ENCODE data around the gene RYR2. TPM values are rescaled to one million over a fixed set of nuclear protein-coding genes. Genes with fewer than 3 reads are reported as not detected.
"Not testable (repeated sequence)": the region's sequence is repeated elsewhere in the genome, so short reads cannot be mapped to it uniquely, and the experiment has no call there.

RYR2 gene
- total RNA-seq, 1 donor from 2014 or later: 8.7 TPM

DNA sequence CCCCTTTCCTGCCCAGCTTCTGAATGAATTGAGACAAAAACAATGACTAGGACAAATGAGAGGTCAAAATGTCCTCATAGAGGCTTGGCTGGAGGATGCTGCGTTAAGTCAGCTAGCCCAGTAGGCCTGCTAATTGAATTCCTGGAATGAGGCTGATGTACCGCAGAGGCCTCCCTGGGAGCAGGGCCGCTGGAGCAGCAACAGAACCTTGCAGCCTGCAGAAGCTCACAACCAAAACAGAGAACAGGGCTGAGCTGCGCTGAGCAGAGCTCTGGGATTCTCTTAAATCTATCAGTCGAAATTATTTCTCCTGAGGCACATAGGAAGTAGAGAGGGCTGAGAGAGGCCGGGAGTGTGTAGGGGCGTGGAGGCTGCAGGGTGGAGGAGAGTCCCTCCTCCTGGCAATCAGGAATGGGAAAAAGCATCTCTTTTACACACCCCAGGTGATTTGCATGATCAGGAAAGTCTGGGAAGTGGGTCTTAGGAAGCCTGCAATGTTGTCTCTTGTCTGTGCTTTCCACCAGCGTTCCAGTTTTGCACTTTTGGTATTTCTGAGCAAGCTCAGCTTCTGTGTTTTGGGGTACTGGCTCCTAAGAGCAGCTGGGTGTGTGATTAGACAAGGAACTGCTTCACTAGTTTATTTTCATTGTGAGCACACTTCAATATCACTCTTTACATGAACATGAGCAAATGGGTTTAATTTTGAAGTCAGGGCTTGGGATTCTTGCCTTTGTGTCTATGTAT lies 66.5 kb downstream of the RYR2 start:
- H3K27me3 Mint-ChIP-seq (ENCODE audit: low read depth): no peaks in the 10 kb centered on the region
- intact Hi-C loops (cut with micrococcal nuclease): no loop called here
- no peak overlapping the region for H3K27ac Mint-ChIP-seq
- H3K4me1 Mint-ChIP-seq (ENCODE audit: low read depth): no peaks in the 10 kb centered on the region
- H3K36me3 Mint-ChIP-seq (ENCODE audit: low read depth): no peaks in the 10 kb centered on the region
- no peak overlapping the region for H3K4me3 Mint-ChIP-seq (ENCODE audit: low read depth)
- DNase-seq (ENCODE audit: low spot score): no peak
- no peaks in the 10 kb centered on the region for H3K9me3 Mint-ChIP-seq

DNA sequence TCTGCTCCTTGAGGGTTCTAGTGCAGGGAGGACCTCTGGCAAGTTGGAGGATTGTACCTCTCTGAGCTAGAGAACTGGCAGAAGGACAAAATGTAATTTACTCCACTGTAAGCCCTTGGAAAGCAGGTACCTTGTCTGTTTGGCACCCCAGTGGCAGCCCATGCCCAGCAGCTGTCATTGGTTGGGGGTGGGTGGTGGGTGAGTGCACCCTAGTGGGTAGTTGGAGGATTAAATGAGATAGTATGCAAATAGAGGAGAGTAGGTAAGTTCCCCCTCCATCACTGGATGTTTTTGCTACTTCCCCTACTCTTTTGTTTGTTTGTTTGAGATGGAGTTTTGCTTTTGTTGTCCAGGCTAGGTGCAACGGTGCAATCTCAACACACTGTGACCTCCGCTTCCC lies 69.8 kb downstream of the RYR2 start:
- no peak for DNase-seq (ENCODE audit: low spot score)
- intact Hi-C loops (cut with micrococcal nuclease): no loop called here
- H3K4me3 Mint-ChIP-seq (ENCODE audit: low read depth): no peak overlapping the region
- H3K27me3 Mint-ChIP-seq (ENCODE audit: low read depth): no peaks in the 10 kb centered on the region
- H3K27ac Mint-ChIP-seq: no peak overlapping the region
- no peaks in the 10 kb centered on the region for H3K36me3 Mint-ChIP-seq (ENCODE audit: low read depth)
- H3K9me3 Mint-ChIP-seq: no peaks in the 10 kb centered on the region
- no peaks in the 10 kb centered on the region for H3K4me1 Mint-ChIP-seq (ENCODE audit: low read depth)

DNA sequence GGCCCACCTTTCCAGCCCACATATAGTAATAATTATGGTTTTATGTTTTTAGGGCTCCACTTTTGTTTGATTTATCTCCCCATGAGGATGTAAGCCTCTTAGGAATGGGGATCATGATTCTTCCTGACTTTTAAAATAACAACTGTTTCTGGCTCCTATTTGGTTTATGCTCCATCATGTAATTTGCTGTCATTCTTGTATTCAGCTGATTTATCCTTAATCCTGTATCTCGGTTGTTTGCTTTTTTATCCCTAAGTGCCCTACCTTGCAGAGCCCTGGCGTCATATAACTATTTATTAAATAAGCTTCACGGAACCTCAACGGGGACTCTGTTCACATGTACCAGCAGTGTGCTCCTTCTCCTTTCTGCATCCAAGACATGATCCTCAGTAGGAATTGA lies 70.7 kb downstream of the RYR2 start:
- Mint-ChIP-seq H3K27ac (no peak overlapping the region), H3K36me3 (ENCODE audit: low read depth) (no peaks in the 10 kb centered on the region), H3K4me1 (ENCODE audit: low read depth) (no peaks in the 10 kb centered on the region), H3K27me3 (ENCODE audit: low read depth) (no peaks in the 10 kb centered on the region), H3K9me3 (no peaks in the 10 kb centered on the region), H3K4me3 (ENCODE audit: low read depth) (no peak overlapping the region)
- intact Hi-C loops (cut with micrococcal nuclease): no loop called here
- no peak for DNase-seq (ENCODE audit: low spot score)

DNA sequence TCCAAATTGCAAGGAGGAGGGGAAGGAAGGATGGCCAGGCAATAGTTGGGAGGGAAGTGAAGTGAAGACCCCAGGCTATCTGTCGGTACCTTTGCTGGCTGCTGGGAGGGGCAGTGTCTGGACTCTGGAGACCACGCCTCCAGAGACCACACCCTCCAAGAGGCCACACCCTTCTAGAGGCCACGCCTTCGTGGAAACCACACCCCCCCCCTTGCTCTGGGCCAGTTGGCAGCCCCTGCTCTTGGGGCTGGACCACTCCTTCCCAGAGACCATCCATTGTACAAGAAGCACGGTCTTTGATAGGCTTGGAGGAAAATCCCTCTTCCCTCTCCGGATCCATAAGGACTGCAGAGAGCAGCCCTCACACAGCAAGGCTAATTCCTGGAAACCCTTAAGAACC lies 73.1 kb downstream of the RYR2 start:
- H3K27me3 Mint-ChIP-seq (ENCODE audit: low read depth): no peaks in the 10 kb centered on the region

DNA sequence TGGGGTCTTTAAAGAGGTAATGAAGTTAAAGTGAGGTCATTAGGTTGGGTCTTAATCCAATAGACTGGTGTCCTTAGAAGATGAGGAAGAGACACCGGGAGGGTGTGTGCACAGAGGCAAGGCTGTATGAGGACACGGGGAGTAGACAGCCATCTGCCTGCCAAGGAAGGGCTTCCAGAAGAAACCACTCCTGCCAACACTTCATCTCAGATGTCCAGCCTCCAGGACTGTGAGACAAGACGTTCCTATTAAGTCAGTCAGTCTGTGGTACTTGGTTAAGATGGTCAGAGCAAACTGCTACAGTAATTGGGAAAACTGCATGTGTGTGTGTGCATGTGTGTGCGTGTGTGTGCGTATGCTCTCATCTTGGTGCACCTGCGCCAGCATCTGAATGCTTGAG lies 77.1 kb downstream of the RYR2 start:
- H3K27me3 Mint-ChIP-seq (ENCODE audit: low read depth): no peaks in the 10 kb centered on the region
- H3K36me3 Mint-ChIP-seq (ENCODE audit: low read depth): no peaks in the 10 kb centered on the region
- DNase-seq (ENCODE audit: low spot score): no peak
- intact Hi-C loops (cut with micrococcal nuclease): no loop called here
- no peak overlapping the region for H3K4me3 Mint-ChIP-seq (ENCODE audit: low read depth)
- H3K9me3 Mint-ChIP-seq: no peaks in the 10 kb centered on the region
- H3K4me1 Mint-ChIP-seq (ENCODE audit: low read depth): no peaks in the 10 kb centered on the region
- H3K27ac Mint-ChIP-seq: no peak overlapping the region

More for the DNA sequence above, 73.1 kb downstream of the RYR2 start:
- H3K36me3 Mint-ChIP-seq (ENCODE audit: low read depth): no peaks in the 10 kb centered on the region
- no peak overlapping the region for H3K4me3 Mint-ChIP-seq (ENCODE audit: low read depth)
- DNase-seq (ENCODE audit: low spot score): no peak
- H3K27ac Mint-ChIP-seq: no peak overlapping the region
- no peaks in the 10 kb centered on the region for H3K4me1 Mint-ChIP-seq (ENCODE audit: low read depth)
- no peaks in the 10 kb centered on the region for H3K9me3 Mint-ChIP-seq
- intact Hi-C loops (cut with micrococcal nuclease): no loop called here

DNA sequence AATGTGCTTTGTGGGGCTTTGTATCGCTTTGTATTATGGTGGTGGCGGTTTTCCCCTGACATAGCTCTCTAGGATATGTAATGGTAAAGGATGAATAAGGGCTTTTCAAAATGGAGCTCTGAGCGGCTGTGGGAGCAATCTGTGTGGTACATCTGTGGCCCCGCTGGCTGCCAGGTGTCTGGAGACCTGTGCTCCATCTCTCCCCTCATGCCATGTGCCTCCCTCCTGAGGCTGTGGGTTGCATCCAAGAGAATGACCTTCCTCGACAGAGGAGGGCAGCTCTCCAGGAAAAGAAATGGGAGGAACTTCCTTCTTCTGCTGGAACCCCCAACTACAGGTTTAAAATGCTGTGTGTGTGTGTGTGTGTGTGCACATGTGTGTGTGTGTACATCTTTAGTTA lies 78.7 kb downstream of the RYR2 start:
- H3K4me3 Mint-ChIP-seq (ENCODE audit: low read depth): no peak overlapping the region

DNA sequence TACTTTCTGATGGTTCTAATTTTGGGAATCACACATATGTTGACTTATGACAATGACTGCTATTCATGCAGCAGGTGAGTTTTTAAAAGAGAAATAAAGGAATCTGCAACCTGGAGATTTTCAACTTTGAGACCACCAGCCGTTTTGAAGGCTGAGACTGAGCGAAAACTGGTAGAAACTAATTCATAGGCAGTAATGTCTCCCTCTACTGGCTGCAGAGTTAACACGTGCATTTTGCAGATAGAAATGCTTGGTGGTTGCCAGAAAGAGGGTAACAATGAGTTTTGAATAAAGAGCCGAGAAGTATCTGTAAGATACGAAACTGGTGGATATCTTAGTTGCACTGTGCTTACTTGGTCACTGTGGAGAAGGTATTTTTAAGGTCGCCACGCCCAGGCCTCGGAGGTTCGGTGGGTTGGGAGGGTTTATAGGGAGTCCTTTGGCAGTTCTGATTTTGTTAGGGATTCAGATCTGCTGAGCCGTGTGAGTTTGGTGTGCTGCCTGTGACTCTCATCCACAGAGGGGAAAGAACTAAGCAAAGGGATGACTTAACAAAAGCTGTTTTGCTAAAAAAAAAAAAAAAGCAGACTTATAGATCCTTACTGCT lies 83.0 kb downstream of the RYR2 start:
- Mint-ChIP-seq H3K4me3 (ENCODE audit: low read depth) (no peak overlapping the region), H3K36me3 (ENCODE audit: low read depth) (no peaks in the 10 kb centered on the region), H3K4me1 (ENCODE audit: low read depth) (no peaks in the 10 kb centered on the region), H3K27me3 (ENCODE audit: low read depth) (no peaks in the 10 kb centered on the region), H3K9me3 (peaks cover 6% of the 10 kb centered on the region), H3K27ac (no peak overlapping the region)
- intact Hi-C loops (cut with micrococcal nuclease): no loop called here
- DNase-seq (ENCODE audit: low spot score): no peak

More for the DNA sequence above, 78.7 kb downstream of the RYR2 start:
- no peak for DNase-seq (ENCODE audit: low spot score)
- Mint-ChIP-seq H3K36me3 (ENCODE audit: low read depth) (no peaks in the 10 kb centered on the region), H3K9me3 (no peaks in the 10 kb centered on the region), H3K4me1 (ENCODE audit: low read depth) (no peaks in the 10 kb centered on the region), H3K27me3 (ENCODE audit: low read depth) (no peaks in the 10 kb centered on the region), H3K27ac (no peak overlapping the region)
- intact Hi-C loops (cut with micrococcal nuclease): no loop called here

DNA sequence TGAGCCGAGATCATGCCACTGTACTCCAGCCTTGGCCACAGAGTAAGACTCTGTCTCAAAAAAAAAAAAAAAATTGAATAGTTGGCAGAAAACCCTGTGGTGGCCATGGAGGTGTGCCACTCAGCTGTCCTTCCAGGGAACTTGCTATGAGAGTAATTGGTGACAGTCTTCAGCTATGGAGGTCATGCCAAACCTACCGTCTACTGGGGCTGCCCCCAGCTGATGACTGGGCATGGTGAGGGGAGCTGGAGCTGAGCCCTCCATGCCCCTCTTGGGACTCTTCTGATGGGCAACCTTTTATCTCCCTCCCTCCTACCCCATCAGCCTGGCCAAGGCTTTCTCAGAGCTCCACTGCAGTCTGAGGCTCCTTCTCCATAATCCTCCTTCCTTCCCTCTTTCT lies 84.2 kb downstream of the RYR2 start:
- Mint-ChIP-seq H3K27ac (no peak overlapping the region), H3K4me3 (ENCODE audit: low read depth) (no peak overlapping the region), H3K9me3 (peaks cover 8% of the 10 kb centered on the region), H3K36me3 (ENCODE audit: low read depth) (no peaks in the 10 kb centered on the region), H3K4me1 (ENCODE audit: low read depth) (no peaks in the 10 kb centered on the region), H3K27me3 (ENCODE audit: low read depth) (no peaks in the 10 kb centered on the region)
- intact Hi-C loops (cut with micrococcal nuclease): no loop called here
- no peak for DNase-seq (ENCODE audit: low spot score)

DNA sequence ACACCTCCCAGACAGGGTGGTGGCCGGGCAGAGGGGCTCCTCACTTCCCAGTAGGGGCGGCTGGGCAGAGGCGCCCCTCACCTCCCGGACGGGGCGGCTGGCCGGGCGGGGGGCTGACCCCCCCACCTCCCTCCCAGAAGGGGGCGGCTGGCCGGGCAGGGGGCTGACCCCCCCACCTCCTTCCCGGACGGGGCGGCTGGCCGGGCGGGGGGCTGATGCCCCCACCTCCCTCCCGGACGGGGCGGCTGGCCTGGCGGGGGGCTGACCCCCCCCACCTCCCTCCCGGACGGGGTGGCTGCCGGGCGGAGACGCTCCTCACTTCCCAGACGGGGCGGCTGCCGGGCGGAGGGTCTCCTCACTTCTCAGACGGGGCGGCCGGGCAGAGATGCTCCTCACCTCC lies 85.3 kb downstream of the RYR2 start:
- H3K4me3 Mint-ChIP-seq (ENCODE audit: low read depth); H3K4me1 Mint-ChIP-seq (ENCODE audit: low read depth); DNase-seq (ENCODE audit: low spot score); H3K36me3 Mint-ChIP-seq (ENCODE audit: low read depth); H3K27ac Mint-ChIP-seq; intact Hi-C loops (cut with micrococcal nuclease); H3K27me3 Mint-ChIP-seq (ENCODE audit: low read depth): not testable (repeated sequence)
- H3K9me3 Mint-ChIP-seq: peaks cover 16% of the 10 kb centered on the region

DNA sequence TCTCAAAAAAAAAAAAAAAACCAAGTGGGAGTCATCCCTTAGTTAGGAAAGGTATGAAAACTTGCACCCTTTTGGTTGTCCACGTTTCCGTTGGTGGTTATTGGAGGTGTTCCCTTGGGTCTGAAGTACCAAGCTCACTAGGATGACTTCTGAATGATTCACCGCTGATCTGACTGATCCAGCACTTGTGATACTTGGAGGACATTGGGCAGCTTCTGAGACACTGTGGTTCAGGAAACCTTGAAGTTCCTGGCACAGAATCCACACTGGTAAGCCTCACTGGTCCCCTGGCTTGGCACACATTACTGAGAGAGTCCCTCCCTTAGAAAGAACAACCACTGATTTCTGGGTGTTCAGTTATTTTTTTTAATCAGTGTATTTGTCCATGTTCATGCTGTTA lies 91.9 kb downstream of the RYR2 start:
- intact Hi-C loops (cut with micrococcal nuclease): no loop called here
- H3K9me3 Mint-ChIP-seq: peaks cover 21% of the 10 kb centered on the region
- no peaks in the 10 kb centered on the region for H3K36me3 Mint-ChIP-seq (ENCODE audit: low read depth)
- no peak for DNase-seq (ENCODE audit: low spot score)
- no peak overlapping the region for H3K27ac Mint-ChIP-seq
- no peaks in the 10 kb centered on the region for H3K4me1 Mint-ChIP-seq (ENCODE audit: low read depth)
- no peaks in the 10 kb centered on the region for H3K27me3 Mint-ChIP-seq (ENCODE audit: low read depth)
- no peak overlapping the region for H3K4me3 Mint-ChIP-seq (ENCODE audit: low read depth)

DNA sequence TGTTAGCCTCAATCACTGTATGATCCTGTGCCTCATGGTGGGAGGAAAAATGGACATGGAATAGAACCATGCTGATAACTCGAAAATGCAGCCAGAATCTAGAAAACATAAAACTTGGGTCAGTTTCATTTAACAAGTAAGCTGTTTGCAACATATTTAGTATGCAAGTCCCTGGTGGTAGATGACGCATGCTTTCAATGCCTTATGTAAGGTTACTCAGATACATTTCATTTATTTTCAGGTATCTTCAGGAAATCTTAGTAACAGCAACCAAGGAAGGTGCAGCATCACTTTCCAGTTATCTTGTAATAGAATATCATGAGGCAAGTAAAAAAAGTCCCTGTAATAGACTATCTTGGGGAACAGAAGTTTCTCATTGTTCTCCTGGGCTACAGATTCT lies 92.9 kb downstream of the RYR2 start:
- intact Hi-C loops (cut with micrococcal nuclease): no loop called here
- DNase-seq (ENCODE audit: low spot score): no peak
- Mint-ChIP-seq H3K4me1 (ENCODE audit: low read depth) (no peaks in the 10 kb centered on the region), H3K27ac (no peak overlapping the region), H3K9me3 (peaks cover 21% of the 10 kb centered on the region), H3K36me3 (ENCODE audit: low read depth) (no peaks in the 10 kb centered on the region), H3K4me3 (ENCODE audit: low read depth) (no peak overlapping the region), H3K27me3 (ENCODE audit: low read depth) (no peaks in the 10 kb centered on the region)

DNA sequence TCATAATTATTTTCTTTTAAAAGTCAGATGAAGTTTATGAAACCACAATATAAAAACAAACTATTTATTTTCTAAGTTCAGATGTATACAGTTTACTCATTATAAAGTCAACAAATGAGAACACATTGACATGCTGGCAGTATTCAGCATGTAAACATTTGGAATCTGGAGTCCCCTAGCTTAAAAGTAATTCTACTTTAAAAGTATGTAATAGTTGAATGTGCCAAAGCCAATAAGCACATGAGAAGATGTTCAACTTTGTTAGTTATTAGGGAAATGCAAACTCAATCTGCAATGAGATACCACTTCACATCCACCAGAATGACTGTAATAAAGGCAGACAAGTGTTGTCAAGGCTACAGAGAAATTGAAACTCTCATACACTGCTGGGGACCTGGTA lies 96.6 kb downstream of the RYR2 start:
- no peak overlapping the region for H3K4me3 Mint-ChIP-seq (ENCODE audit: low read depth)
- H3K27me3 Mint-ChIP-seq (ENCODE audit: low read depth): no peaks in the 10 kb centered on the region
- intact Hi-C loops (cut with micrococcal nuclease): no loop called here
- no peaks in the 10 kb centered on the region for H3K36me3 Mint-ChIP-seq (ENCODE audit: low read depth)
- DNase-seq (ENCODE audit: low spot score): no peak
- no peaks in the 10 kb centered on the region for H3K4me1 Mint-ChIP-seq (ENCODE audit: low read depth)
- H3K27ac Mint-ChIP-seq: no peak overlapping the region
- H3K9me3 Mint-ChIP-seq: no peaks in the 10 kb centered on the region

DNA sequence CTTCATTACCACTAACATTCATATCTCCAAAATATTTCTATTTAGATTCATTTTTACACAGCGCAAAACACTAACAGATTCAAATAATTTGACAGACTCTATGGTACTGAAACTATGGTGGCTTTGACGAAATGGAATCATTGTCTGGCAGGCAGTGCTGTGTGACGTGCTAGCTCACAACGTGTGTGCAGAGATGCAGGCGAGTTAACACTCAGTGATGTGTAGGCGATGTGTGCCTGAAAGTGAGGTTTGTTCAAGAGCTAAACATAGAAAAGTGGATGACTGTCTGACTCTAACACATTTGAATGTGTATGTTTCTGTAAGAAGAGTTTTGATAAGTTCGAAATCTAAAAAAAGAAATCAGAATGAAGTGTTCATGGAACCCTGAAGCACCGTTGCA lies 97.7 kb downstream of the RYR2 start:
- no peak overlapping the region for H3K4me3 Mint-ChIP-seq (ENCODE audit: low read depth)
- no peak overlapping the region for H3K27ac Mint-ChIP-seq
- no peaks in the 10 kb centered on the region for H3K36me3 Mint-ChIP-seq (ENCODE audit: low read depth)
- no peak for DNase-seq (ENCODE audit: low spot score)
- intact Hi-C loops (cut with micrococcal nuclease): no loop called here
- H3K9me3 Mint-ChIP-seq: no peaks in the 10 kb centered on the region
- H3K4me1 Mint-ChIP-seq (ENCODE audit: low read depth): no peaks in the 10 kb centered on the region
- no peaks in the 10 kb centered on the region for H3K27me3 Mint-ChIP-seq (ENCODE audit: low read depth)

Data from activated T-helper 2 cell treated with anti-CD3 and anti-CD28 coated beads, Interferon-gamma antibody, Interleukin-2, Interleukin-4, amounts not matched to agents 10 μg/mL and 5 μg/mL and 100 μg/mL, durations not matched to agents 14 hours and 24 hours and 36 hours (primary cell).